GM12873 (cell line): Measurements from ENCODE around the gene IMPDH2.

ENCODE experiments used
- TF ChIP-seq, protein P1 (sequence below): IDR thresholded peaks from 2 replicates; pipeline ENCODE4 v1.5.1; 2012; ENCODE audit warnings: low read depth, mild to moderate bottlenecking, moderate library complexity, low read length, control low read depth; ENCODE audit not compliant: insufficient read depth; ENCODE audit errors: missing control alignments

IMPDH2 gene

DNA sequence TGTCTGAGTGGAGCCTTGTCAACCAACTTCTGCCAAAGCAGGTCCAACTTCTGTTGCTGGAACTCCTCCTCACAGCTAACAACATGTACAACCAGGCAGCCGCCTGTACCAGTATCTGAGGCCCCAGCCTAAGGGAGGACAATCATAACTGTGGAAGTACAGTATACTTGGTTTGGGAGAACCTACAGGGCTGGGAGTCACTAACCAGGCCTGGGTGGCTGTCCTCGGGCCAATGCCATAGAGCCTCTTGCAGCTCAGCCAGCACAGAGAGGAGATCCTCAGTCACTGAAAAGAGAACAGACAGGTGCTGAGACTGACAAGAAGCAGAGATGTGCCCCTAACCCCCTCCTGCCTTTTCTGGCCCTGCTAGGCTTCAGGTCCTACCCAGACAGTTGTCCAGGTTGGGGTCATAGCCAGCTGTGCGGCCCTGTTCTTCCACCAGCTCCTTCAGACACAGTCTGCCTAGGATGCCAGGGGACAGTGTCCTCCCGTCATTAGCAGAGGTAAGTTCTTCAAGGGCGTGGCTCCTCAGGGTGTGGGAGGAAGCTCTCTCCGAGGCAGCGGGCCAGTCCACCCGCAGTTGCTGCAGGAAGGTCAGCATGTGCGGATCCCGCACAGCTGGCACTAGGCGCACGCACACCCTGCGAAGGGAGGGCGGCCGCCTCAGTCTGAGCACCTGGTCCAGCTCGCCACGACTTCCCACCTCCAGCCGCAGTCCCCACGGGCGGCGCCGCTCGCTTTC, 11.8 kb downstream of the IMPDH2 start:
- TF ChIP-seq, protein P1, sequence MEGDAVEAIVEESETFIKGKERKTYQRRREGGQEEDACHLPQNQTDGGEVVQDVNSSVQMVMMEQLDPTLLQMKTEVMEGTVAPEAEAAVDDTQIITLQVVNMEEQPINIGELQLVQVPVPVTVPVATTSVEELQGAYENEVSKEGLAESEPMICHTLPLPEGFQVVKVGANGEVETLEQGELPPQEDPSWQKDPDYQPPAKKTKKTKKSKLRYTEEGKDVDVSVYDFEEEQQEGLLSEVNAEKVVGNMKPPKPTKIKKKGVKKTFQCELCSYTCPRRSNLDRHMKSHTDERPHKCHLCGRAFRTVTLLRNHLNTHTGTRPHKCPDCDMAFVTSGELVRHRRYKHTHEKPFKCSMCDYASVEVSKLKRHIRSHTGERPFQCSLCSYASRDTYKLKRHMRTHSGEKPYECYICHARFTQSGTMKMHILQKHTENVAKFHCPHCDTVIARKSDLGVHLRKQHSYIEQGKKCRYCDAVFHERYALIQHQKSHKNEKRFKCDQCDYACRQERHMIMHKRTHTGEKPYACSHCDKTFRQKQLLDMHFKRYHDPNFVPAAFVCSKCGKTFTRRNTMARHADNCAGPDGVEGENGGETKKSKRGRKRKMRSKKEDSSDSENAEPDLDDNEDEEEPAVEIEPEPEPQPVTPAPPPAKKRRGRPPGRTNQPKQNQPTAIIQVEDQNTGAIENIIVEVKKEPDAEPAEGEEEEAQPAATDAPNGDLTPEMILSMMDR: no peak

DNA sequence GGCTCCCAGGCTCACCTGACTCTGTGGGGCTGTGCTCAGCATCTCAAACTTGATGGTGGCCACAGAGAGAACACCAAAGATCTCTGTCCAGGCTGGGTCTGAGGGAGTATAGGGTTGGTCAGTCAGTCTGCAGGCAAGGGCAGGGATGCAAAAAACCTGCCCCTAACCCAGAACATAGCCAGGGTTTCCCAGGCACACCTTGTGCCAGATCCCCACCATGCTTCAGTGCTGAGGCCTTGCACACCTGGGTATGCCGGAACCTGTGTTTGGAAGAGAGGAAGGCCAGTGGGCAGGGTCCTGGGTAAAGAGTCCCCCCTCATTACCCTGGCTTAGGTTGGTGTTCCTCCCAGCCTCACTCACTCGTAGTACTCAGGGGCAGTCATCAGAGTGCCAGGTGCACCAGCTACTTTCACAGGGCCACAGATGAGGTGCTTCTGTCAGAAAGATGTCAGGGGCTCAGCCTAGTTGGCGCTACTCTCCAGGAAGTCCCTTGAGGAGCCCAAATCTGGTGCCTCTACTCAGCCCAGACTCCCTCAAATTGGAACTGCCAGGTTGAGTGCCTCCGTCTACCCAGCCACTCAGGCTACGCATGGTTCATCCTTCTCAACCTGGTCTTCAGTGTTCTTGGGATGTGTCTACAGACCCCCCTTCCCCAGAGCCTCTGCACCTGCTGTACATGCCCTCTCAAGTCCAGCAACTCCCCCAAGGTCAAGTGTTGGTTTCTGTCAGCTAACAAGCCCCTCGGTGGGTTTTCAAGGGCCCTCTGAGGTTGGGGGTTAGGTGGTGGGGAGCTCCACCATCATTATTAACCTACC, 12.6 kb downstream of the IMPDH2 start:
- TF ChIP-seq, protein P1: no peak

DNA sequence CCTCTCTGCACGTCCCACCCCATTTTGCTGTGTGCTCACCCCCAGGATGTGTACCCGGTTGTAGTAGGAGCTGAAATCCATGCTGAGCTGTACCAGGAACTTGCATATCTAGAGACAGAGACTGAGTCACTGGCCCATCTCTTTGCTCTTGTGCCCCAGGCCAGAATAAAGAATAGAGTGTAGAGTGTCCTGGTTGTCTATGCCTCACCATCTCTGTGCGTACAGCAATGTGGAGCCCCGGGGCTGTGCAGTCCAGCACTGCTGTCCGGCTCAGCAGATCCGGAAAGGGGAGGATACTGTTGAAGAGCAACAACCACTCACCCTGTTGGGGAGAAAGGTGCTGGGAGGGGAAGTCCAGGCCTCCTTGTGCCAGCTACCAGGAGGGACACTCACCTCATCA, 13.4 kb downstream of the IMPDH2 start:
- TF ChIP-seq, protein P1: no peak

DNA sequence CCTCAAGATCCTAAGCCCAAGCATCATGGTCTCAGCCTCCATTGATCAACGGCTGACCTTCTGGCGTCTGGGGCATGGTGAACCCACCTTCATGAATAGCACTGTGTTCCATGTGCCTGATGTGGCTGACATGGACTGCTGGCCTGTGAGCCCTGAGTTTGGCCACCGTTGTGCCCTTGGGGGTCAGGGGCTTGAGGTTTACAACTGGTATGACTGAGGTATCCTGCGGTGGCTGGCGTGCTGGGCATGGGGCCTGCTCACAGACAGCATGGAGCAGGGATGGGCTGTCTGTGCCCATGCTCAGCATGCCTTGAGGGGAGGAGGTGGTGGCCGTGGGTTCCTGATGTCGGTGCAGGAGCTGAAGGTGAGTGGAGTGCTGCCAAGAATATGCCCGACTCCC, 14.1 kb downstream of the IMPDH2 start:
- TF ChIP-seq, protein P1: no peak

DNA sequence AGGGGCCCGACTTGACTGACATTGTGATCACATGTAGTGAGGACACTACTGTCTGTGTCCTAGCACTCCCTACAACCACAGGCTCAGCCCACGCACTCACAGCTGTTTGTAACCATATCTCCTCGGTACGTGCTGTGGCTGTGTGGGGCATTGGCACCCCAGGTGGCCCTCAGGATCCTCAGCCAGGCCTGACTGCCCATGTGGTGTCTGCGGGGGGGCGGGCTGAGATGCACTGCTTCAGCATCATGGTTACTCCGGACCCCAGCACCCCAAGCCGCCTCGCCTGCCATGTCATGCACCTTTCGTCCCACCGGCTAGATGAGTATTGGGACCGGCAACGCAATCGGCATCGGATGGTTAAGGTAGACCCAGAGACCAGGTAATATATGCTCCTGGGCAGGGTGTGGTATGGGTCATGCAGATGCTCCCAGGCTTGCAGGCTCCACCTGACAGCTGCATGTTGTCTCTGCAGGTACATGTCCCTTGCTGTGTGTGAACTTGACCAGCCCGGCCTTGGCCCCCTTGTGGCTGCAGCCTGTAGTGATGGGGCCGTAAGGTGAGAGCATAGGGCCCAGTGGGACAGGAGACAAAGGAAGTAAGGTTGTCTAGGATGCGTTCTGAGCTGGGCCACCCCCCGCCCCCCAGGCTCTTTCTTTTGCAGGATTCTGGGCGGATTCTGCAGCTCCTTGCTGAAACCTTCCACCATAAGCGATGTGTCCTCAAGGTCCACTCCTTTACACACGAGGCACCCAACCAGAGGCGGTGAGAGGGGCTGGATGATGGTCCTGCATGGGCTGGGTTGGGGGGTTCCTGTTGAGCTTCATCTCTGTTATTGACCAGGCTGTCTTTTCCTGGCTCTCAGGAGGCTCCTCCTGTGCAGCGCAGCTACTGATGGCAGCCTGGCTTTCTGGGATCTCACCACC, 15.2 kb downstream of the IMPDH2 start:
- TF ChIP-seq, protein P1: peak; percentile 86

DNA sequence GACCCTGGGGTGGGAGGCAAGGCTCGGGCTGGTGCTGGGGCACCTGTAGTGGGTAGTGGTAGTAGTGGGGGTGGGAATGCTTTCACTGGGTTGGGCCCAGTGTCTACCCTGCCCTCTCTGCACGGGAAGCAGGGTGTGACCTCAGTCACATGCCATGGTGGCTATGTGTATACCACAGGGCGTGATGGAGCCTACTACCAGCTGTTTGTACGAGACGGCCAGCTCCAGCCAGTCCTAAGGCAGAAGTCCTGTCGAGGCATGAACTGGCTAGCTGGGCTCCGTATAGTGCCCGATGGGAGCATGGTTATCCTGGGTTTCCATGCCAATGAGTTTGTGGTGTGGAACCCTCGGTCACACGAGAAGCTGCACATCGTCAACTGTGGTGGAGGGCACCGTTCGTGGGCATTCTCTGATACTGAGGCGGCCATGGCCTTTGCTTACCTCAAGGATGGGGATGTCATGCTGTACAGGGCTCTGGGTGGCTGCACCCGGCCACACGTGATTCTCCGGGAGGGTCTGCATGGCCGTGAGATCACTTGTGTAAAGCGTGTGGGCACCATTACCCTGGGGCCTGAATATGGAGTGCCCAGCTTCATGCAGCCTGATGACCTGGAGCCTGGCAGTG, 16.0 kb downstream of the IMPDH2 start:
- TF ChIP-seq, protein P1: no peak
